Measurements from ENCODE around the gene NME4.
"Not testable (repeated sequence)": the region's sequence is repeated elsewhere in the genome, so short reads cannot be mapped to it uniquely, and the experiment has no call there.

The NME4 gene

DNA sequence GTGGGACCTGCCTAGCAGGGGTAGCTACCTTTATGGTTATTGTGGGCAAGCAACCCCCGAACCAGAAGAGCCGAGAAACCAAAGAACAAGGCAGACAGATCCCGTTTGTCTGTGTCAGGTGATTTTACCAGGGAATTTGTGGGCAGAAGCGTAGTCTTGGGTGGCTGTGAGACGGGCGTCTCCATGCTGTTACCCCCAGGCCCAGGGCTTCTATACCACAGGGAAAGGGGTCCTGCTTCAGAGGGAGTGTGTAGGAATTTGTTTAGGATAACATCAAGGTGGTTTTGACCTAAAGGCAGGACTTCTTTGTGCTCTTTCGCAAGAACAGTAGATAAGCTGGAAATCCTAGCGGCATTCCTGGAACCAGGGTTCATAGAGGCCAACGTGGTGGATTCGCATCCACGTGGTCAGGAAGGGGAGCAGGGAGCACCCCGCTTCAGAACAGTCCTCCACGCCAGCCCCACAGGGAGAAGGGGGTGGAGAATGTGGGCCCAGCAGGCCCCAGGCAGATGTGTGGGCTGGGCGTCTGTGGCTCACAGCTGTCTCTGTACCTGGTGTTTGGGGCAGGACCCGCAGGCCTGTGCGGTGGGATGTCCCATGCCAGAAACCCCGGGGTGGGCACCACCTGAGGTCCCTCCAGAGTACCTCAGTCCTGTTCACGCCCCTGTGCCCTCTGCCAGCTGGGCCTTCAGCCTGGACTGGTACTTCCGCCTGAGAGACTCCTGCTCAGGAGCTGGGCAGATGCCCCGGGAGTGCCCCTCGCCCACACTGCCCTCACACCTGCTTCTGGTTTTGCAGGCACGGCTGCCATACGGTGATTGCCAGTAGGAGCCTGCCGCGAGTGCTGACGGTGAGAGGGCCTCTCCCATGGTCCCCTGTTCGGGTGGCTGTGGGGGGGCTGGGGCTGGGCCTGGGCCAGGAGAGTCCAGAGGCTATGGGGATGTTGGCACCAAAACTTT is 8.8 kb downstream of the NME4 start:
- DNase-seq (ENCODE audit: insufficient read length, low spot score), result no peak
- TF ChIP-seq, protein P1, sequence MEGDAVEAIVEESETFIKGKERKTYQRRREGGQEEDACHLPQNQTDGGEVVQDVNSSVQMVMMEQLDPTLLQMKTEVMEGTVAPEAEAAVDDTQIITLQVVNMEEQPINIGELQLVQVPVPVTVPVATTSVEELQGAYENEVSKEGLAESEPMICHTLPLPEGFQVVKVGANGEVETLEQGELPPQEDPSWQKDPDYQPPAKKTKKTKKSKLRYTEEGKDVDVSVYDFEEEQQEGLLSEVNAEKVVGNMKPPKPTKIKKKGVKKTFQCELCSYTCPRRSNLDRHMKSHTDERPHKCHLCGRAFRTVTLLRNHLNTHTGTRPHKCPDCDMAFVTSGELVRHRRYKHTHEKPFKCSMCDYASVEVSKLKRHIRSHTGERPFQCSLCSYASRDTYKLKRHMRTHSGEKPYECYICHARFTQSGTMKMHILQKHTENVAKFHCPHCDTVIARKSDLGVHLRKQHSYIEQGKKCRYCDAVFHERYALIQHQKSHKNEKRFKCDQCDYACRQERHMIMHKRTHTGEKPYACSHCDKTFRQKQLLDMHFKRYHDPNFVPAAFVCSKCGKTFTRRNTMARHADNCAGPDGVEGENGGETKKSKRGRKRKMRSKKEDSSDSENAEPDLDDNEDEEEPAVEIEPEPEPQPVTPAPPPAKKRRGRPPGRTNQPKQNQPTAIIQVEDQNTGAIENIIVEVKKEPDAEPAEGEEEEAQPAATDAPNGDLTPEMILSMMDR (IDR thresholded peaks at IDR 0.05; ENCODE audit: insufficient read depth, missing control alignments), result no peak
- no peak for FAIRE-seq

DNA sequence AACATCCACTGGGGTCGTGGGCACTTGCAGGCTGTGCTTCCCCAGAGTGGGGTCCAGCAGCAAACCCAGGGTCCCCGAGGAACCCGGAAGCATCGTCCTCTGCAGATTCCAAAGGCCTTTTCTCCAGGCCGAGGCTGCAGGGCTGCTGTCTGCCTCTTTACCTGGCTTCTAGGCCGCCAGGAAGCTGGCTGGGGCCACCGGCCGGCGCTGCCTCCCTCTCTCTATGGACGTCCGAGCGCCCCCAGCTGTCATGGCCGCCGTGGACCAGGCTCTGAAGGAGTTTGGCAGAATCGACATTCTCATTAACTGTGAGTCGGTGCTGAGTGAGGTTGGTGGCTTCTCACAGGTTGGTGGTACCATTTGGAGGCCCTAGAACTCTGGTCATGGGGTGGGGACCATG is 10.3 kb downstream of the NME4 start:
- DNase-seq (ENCODE audit: insufficient read length, low spot score) (no peak), FAIRE-seq (no peak)
- TF ChIP-seq, protein P1 (IDR thresholded peaks at IDR 0.05; ENCODE audit: insufficient read depth, missing control alignments), result no peak

DNA sequence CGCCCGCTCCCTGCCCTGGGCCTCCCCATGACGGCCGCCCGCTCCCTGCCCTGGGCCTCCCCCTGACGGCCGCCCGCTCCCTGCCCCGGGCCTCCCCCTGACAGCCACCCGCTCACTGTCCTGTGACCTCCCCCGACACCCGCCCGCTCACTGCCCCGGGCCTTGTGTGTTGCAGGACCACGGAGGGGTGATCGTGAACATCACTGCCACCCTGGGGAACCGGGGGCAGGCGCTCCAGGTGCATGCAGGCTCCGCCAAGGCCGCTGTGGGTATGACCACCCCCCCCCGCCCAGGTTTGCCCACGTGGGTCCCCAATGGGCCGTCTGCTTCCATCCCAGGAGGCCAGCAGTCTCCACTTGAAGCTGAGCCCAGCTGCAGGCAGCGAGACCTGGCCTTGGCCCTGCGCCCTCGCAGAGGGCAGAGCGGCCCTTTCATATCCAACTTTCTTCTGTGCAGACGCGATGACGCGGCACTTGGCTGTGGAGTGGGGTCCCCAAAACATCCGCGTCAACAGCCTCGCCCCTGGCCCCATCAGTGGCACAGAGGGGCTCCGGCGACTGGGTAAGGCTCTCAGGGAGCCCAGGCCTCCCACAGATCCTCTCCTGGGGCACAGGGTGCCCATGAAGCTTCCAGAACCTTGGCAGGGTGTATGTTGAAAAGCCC is 13.6 kb downstream of the NME4 start:
- no peak for FAIRE-seq
- no peak for DNase-seq (ENCODE audit: insufficient read length, low spot score)
- TF ChIP-seq, protein P1 (IDR thresholded peaks at IDR 0.05; ENCODE audit: insufficient read depth, missing control alignments), result no peak

DNA sequence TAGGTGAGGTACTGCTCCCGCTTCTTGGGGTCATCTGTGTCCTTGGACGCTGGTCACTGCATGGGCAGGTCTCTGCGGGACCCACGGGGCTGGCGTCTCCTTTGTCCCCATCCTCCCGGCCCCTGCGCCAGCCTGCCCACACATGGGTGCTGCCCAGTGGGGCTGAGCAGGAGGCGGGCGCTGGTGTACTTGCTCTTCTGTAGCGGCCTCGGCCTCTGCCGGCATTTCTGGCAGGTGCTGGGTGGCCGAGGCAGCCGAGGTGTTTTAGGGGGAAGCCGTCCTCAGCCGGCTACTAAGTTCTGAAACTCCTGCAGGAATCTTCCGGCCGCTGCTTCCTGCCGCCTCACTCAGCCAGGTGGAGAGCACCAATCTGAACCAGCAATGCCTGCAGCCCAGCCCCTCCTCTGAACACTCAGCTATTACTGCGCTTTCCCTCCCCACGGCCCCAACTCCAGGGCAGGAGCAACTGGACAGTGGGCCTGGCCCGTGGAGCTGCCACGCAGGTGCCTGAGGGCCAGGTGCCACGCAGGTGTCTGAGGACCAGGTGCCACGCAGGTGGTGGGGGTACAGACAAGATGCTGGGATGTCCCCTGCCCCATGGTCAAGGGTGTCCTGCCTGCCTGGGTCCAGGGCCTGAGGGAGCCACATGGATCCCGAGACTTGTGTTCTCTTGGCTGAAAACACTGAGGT is 14.7 kb downstream of the NME4 start:
- no peak for FAIRE-seq
- no peak for DNase-seq (ENCODE audit: insufficient read length, low spot score)
- TF ChIP-seq, protein P1 (IDR thresholded peaks at IDR 0.05; ENCODE audit: insufficient read depth, missing control alignments), result no peak

DNA sequence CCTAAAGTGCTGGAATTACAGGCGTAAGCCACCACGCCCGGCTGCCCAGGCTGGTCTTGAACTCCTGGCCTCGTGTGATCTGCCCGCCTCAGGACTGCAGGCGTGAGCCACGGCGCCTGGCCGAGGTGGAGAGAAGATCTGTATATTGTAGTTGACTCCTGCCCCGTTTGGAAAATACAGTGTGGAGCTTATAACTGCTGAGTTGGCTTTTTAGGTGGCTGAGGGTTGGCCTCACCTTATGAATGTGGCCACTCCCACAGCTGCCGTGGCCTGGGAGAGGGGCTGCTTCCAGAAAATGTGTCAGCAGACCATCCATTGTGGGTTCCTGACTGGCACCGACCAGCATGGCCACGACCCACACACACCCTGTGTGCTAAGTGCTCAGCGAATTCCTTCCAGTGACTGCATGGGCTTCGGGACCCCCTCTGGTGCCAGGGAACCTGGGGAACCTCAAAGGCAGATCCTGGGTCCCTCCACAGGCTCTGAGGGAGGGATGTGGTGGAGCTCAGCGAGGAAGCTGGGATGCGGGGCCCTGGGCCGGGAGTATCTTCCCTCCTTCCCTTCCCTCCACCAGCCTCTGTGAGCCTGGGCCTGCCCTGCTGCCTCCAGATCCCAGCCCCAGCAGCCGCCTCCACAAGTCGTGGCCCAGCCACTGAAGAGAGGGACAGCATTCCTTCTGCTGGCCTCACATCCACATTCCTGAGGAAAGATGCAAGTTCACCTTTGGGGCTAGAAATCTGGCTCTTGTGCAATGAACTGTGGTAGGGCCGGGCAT is 17.6 kb downstream of the NME4 start:
- DNase-seq (ENCODE audit: insufficient read length, low spot score), result no peak
- FAIRE-seq, result no peak
- TF ChIP-seq, protein P1 (IDR thresholded peaks at IDR 0.05; ENCODE audit: insufficient read depth, missing control alignments), result no peak

DNA sequence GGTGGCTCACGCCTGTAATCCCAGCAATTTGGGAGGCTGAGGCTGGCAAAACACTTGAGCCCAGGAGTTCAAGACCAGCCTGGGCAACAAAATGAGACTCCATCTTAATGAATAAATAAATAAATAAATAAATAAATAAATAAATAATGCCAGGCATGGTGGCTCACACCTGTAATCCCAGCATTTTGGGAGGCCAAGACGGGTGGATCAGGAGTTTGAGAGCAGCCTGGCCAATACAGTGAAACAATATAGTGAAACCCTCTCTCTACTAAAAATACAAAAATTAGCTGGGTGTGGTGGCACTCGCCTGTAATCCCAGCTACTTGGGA is 18.1 kb downstream of the NME4 start:
- FAIRE-seq; DNase-seq (ENCODE audit: insufficient read length, low spot score): not testable (repeated sequence)

DNA sequence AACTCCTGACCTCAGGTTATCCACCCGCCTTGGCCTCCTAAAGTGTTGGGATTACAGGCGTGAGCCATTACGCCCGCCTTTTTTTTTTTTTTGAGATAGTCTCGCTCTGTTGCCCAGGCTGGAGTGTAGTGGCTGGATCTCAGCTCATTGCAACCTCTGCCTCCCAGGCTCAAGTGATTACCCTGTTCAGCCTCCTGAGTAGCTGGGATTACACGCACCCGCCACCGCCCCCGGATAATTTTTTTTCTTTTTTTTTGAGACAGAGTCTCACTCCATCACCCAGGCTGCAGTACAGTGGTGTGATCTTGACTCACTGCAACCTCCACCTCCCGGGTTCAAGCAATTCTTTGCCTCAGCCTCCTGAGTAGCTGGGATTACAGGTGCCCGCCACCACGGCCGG is 25.2 kb downstream of the NME4 start:
- not testable (repeated sequence) for FAIRE-seq; DNase-seq (ENCODE audit: insufficient read length, low spot score)
